Measurements from ENCODE around the gene MTAP. TPM values are rescaled to one million over a fixed set of nuclear protein-coding genes. Genes with fewer than 3 reads are reported as not detected.

MTAP gene
- total RNA-seq, 1 experiment from 2014 or later = 84.3 TPM

GRCh38 chr9:21889673-21890072, 87.2 kb downstream of the MTAP start:
- ChIA-PET POLR2A (no interaction called here), CTCF (interaction anchor here (1.2 kb wide), 1 partner anchor 15 kb away, joined by 3 read pairs; no protein-coding TSS in a partner anchor)
- H3K27me3 Mint-ChIP-seq (ENCODE audit: low read depth) = no peaks in the 10 kb centered on the region
- no peak for DNase-seq (ENCODE audit: low spot score)
- peaks cover 80% of the 10 kb centered on the region for H3K9me3 Mint-ChIP-seq
- TF ChIP-seq TEAD4 (CRISPR knock-in tag; IDR thresholded peaks at IDR 0.05) = no peak
- no peak for TF ChIP-seq SMAD3 (CRISPR knock-in tag; IDR thresholded peaks at IDR 0.05; ENCODE audit: borderline replicate concordance)
- no peak for TF ChIP-seq SOX15 (CRISPR knock-in tag; IDR thresholded peaks at IDR 0.05)
- no peak for TF ChIP-seq ATF2 (CRISPR knock-in tag; IDR thresholded peaks at IDR 0.05; ENCODE audit: borderline replicate concordance, low read depth)
- no peak for TF ChIP-seq FOXK1 (CRISPR knock-in tag; IDR thresholded peaks at IDR 0.05)
- no peak for TF ChIP-seq ZNF121 (CRISPR knock-in tag; IDR thresholded peaks at IDR 0.05)
- no peak for TF ChIP-seq PREB (CRISPR knock-in tag; IDR thresholded peaks at IDR 0.05; ENCODE audit: borderline replicate concordance)
- TF ChIP-seq ERG (CRISPR knock-in tag; IDR thresholded peaks at IDR 0.05) = no peak
- no peak for TF ChIP-seq HMGA2 (CRISPR knock-in tag; IDR thresholded peaks at IDR 0.05)
- no peak for TF ChIP-seq ZNF263 (CRISPR knock-in tag; IDR thresholded peaks at IDR 0.05; ENCODE audit: low read depth)
- no peak for TF ChIP-seq CDX4 (CRISPR knock-in tag; IDR thresholded peaks at IDR 0.05; ENCODE audit: borderline replicate concordance)
- no peak for TF ChIP-seq ZNF317 (CRISPR knock-in tag; IDR thresholded peaks at IDR 0.05; ENCODE audit: borderline replicate concordance, low read depth)
- no peak for TF ChIP-seq ARID4B (CRISPR knock-in tag; IDR thresholded peaks at IDR 0.05; ENCODE audit: borderline replicate concordance)
- no peak for TF ChIP-seq SP1 (CRISPR knock-in tag; conservative IDR thresholded peaks at IDR 0.05)
- no peak for TF ChIP-seq JUN (CRISPR knock-in tag; IDR thresholded peaks at IDR 0.05)
- TF ChIP-seq ZNF219 (CRISPR knock-in tag; IDR thresholded peaks at IDR 0.05; ENCODE audit: borderline replicate concordance) = no peak
- H3K36me3 Mint-ChIP-seq = peaks cover 80% of the 10 kb centered on the region
- H3K4me3 Mint-ChIP-seq = no peak overlapping the region
- no peaks in the 10 kb centered on the region for H3K4me1 Mint-ChIP-seq
- ATAC-seq = peak; percentile 69
- no peak overlapping the region for H3K27ac Mint-ChIP-seq

GRCh38 chr9:21890696-21891095, 88.3 kb downstream of the MTAP start:
- ChIA-PET CTCF (interaction anchor here (1.0 to 1.2 kb wide), 2 partner anchors 14 to 15 kb away, joined by 3 read pairs; no protein-coding TSS in a partner anchor), POLR2A (no interaction called here)
- Mint-ChIP-seq H3K27ac (no peak overlapping the region), H3K4me1 (no peaks in the 10 kb centered on the region), H3K36me3 (peaks cover 88% of the 10 kb centered on the region), H3K4me3 (no peak overlapping the region), H3K9me3 (peaks cover 88% of the 10 kb centered on the region), H3K27me3 (ENCODE audit: low read depth) (no peaks in the 10 kb centered on the region; the same call in 1 of the 2 replicates)
- ATAC-seq (no peak), DNase-seq (ENCODE audit: low spot score) (no peak)
- TF ChIP-seq SOX15 (CRISPR knock-in tag; IDR thresholded peaks at IDR 0.05) (no peak), ZNF138 (CRISPR knock-in tag; conservative IDR thresholded peaks at IDR 0.05) (no peak), IRF2 (CRISPR knock-in tag; IDR thresholded peaks at IDR 0.05; ENCODE audit: borderline replicate concordance, low read depth) (no peak), SP1 (CRISPR knock-in tag; conservative IDR thresholded peaks at IDR 0.05) (no peak), USF2 (CRISPR knock-in tag; IDR thresholded peaks at IDR 0.05) (no peak), TEAD1 (CRISPR knock-in tag; IDR thresholded peaks at IDR 0.05) (no peak), NR3C1 (CRISPR knock-in tag; conservative IDR thresholded peaks at IDR 0.05; ENCODE audit: low read depth) (no peak), NFATC4 (CRISPR knock-in tag; IDR thresholded peaks at IDR 0.05) (no peak), GABPB1 (CRISPR knock-in tag; IDR thresholded peaks at IDR 0.05) (no peak)
